Activated CD4-positive, alpha-beta T cell treated with anti-CD3 and anti-CD28 coated beads for 36 hours (primary cell): ENCODE results near the gene AP3D1. TPM values are rescaled to one million over a fixed set of nuclear protein-coding genes. Genes with fewer than 3 reads are reported as not detected.

Experiments used
- ATAC-seq: fragments of 200-7000 bp; cut with Tn5 transposase; one replicate; pipeline ENCODE4 v1.10.0; 2021; ENCODE audit warnings: mild to moderate bottlenecking, moderate library complexity
- CTCF ChIA-PET: fragments of 350-600 bp; sonication (Branson Sonifier 250); formaldehyde crosslinking; loops from one replicate; lab custom pipeline; 2021; ENCODE audit warnings: antibody characterized with exemption; lab: Charles Lee
- POLR2A ChIA-PET: fragments of 350-600 bp; sonication (Branson Sonifier 250); formaldehyde crosslinking; loops from one replicate; lab custom pipeline; 2021; ENCODE audit warnings: antibody characterized with exemption, inconsistent platforms; lab: Charles Lee
- DNase-seq: peaks from one replicate; pipeline ENCODE4 v3.0.0-alpha.2; 2020
- H3K27ac Mint-ChIP-seq: one replicate; pipeline ENCODE4 v1.8.0; 2021; ENCODE audit warnings: mixed read lengths
- H3K27me3 Mint-ChIP-seq: one replicate; pipeline ENCODE4 v1.8.0; 2021; ENCODE audit warnings: mixed read lengths
- H3K36me3 Mint-ChIP-seq: one replicate; pipeline ENCODE4 v1.8.0; 2021; ENCODE audit warnings: low read depth, mixed read lengths
- H3K4me1 Mint-ChIP-seq: one replicate; pipeline ENCODE4 v1.8.0; 2021; ENCODE audit warnings: mixed read lengths
- H3K4me3 Mint-ChIP-seq: one replicate; pipeline ENCODE4 v1.8.0; 2021; ENCODE audit warnings: mild to moderate bottlenecking, moderate library complexity, mixed read lengths
- H3K9me3 Mint-ChIP-seq: one replicate; pipeline ENCODE4 v1.8.0; 2021; ENCODE audit warnings: low read depth, mixed read lengths
- intact Hi-C, 2 experiments: fragments of 100-400 bp; cut with DNase I in 1 of 2; cut with micrococcal nuclease in 1 of 2; formaldehyde crosslinking; loops; one replicate each; pipeline versions ENCODE4 v1.14.2 to v1.15.1; 2022 to 2024; cut with DNase I, micrococcal nuclease
- total RNA-seq, 2 experiments: library from RNA; stranded (reverse); gene quantifications; one replicate each; pipeline ENCODE4 v1.2.3, GENCODE V29; 2021

The AP3D1 gene
- total RNA-seq, 2 experiments from 2014 or later: 82.7 to 105 TPM

- intact Hi-C loops: no loop called here
- CTCF ChIA-PET: interaction anchor here (0.8 kb wide), 1 partner anchor 12 kb away, joined by 3 read pairs; no protein-coding TSS in a partner anchor
- peaks cover 51% of the 10 kb centered on the region for H3K4me1 Mint-ChIP-seq
- no peak for ATAC-seq
- POLR2A ChIA-PET: no interaction called here
- no peak overlapping the region for H3K4me3 Mint-ChIP-seq
- H3K27me3 Mint-ChIP-seq: no peaks in the 10 kb centered on the region
- H3K27ac Mint-ChIP-seq: peak overlapping the region; percentile 72
- DNase-seq: no peak
- H3K36me3 Mint-ChIP-seq: no peaks in the 10 kb centered on the region
- no peaks in the 10 kb centered on the region for H3K9me3 Mint-ChIP-seq
Measured at GRCh38 chr19:2057484-2058469, 93.6 kb downstream of the AP3D1 start.

GRCh38 chr19:2056837-2057192, 94.6 kb downstream of the AP3D1 start:
- no peak for DNase-seq
- ChIA-PET CTCF (no interaction called here), POLR2A (interaction anchor here (0.5 kb wide), 1 partner anchor 35 kb away, joined by 3 read pairs; no protein-coding TSS in a partner anchor)
- H3K27ac Mint-ChIP-seq: peak overlapping the region; percentile 72
- no peaks in the 10 kb centered on the region for H3K36me3 Mint-ChIP-seq
- H3K4me1 Mint-ChIP-seq: peaks cover 53% of the 10 kb centered on the region
- H3K9me3 Mint-ChIP-seq: no peaks in the 10 kb centered on the region
- intact Hi-C loops: no loop called here
- ATAC-seq: no peak
- no peak overlapping the region for H3K4me3 Mint-ChIP-seq
- no peaks in the 10 kb centered on the region for H3K27me3 Mint-ChIP-seq

- CTCF ChIA-PET: interaction anchor here (0.6 kb wide), 1 partner anchor 390 kb away, joined by 3 read pairs; no protein-coding TSS in a partner anchor
- Mint-ChIP-seq H3K4me1 (peaks cover 57% of the 10 kb centered on the region), H3K36me3 (no peaks in the 10 kb centered on the region), H3K4me3 (peak overlapping the region; percentile 62), H3K9me3 (no peaks in the 10 kb centered on the region), H3K27me3 (no peaks in the 10 kb centered on the region), H3K27ac (peak overlapping the region; percentile 94)
- intact Hi-C loops: no loop called here
- peak; percentile 59 for DNase-seq
- ATAC-seq: no peak
- POLR2A ChIA-PET: interaction anchor here (0.5 kb wide), 1 partner anchor 36 kb away, joined by 3 read pairs; no protein-coding TSS in a partner anchor
Measured at GRCh38 chr19:2055931-2056836, 95.2 kb downstream of the AP3D1 start.

GRCh38 chr19:2054763-2055162, 96.6 kb downstream of the AP3D1 start:
- ATAC-seq: no peak
- Mint-ChIP-seq H3K27me3 (no peaks in the 10 kb centered on the region), H3K27ac (peak overlapping the region; percentile 62), H3K4me3 (no peak overlapping the region), H3K9me3 (no peaks in the 10 kb centered on the region), H3K36me3 (peaks cover 1% of the 10 kb centered on the region), H3K4me1 (peaks cover 50% of the 10 kb centered on the region)
- intact Hi-C loops: no loop called here
- ChIA-PET POLR2A (interaction anchor here (0.6 kb wide), 1 partner anchor 349 kb away, joined by 4 read pairs; no protein-coding TSS in a partner anchor), CTCF (interaction anchor here (0.5 kb wide), 1 partner anchor 196 kb away, joined by 4 read pairs; no protein-coding TSS in a partner anchor)
- DNase-seq: no peak

GRCh38 chr19:2053601-2054389, 97.6 kb downstream of the AP3D1 start:
- H3K9me3 Mint-ChIP-seq: no peaks in the 10 kb centered on the region
- ATAC-seq (no peak), DNase-seq (no peak)
- H3K27me3 Mint-ChIP-seq: no peaks in the 10 kb centered on the region
- H3K4me3 Mint-ChIP-seq: no peak overlapping the region
- H3K36me3 Mint-ChIP-seq: peaks cover 6% of the 10 kb centered on the region
- H3K27ac Mint-ChIP-seq: peak overlapping the region; percentile 51
- intact Hi-C loops: loop anchor here in 1 of 2 experiments (2.0 kb wide), 1 partner anchor 31 kb away; no protein-coding TSS in a partner anchor
- POLR2A ChIA-PET: interaction anchor here (1.4 to 2.7 kb wide), 2 partner anchors 8 to 19 kb away, joined by 4 to 11 read pairs; no protein-coding TSS in a partner anchor
- CTCF ChIA-PET: no interaction called here
- H3K4me1 Mint-ChIP-seq: peaks cover 53% of the 10 kb centered on the region

GRCh38 chr19:2051773-2052704, 99.3 kb downstream of the AP3D1 start:
- ChIA-PET POLR2A (interaction anchor here (0.6 to 2.7 kb wide), 6 partner anchors 10 to 217 kb away, joined by 3 to 20 read pairs (median 4); partner anchors contain the start of gene MOB3A), CTCF (interaction anchor here (0.7 to 1.4 kb wide), 4 partner anchors 10 to 1131 kb away, joined by 3 to 4 read pairs (median 4); no protein-coding TSS in a partner anchor)
- intact Hi-C loops: loop anchor here (1.0 to 2.0 kb wide), 7 partner anchors 8 to 99 kb away; partner anchors contain the start of genes AP3D1 (in 1 of the 2), IZUMO4 (in 1 of the 2) and MOB3A (in 1 of the 2)
- Mint-ChIP-seq H3K4me1 (peaks cover 55% of the 10 kb centered on the region), H3K36me3 (peaks cover 6% of the 10 kb centered on the region), H3K27me3 (no peaks in the 10 kb centered on the region), H3K9me3 (no peaks in the 10 kb centered on the region), H3K4me3 (peak overlapping the region; percentile 67), H3K27ac (peak overlapping the region; percentile 94)
- DNase-seq (peak; percentile 78), ATAC-seq (peak; percentile 37)

- CTCF ChIA-PET: interaction anchor here (1.3 to 1.4 kb wide), 2 partner anchors 11 to 19 kb away, joined by 3 read pairs; no protein-coding TSS in a partner anchor
Measured at GRCh38 chr19:2050991-2051772, 100.2 kb downstream of the AP3D1 start, which contains the start of gene MKNK2. Gene MKNK2, minus strand, starts transcription at chr19:2051244. Its CDS starts 393 bp downstream, at chr19:2050851.

More at GRCh38 chr19:2050991-2051772, 100.2 kb downstream of the AP3D1 start, which contains the start of gene MKNK2:
- POLR2A ChIA-PET: interaction anchor here (0.6 to 2.7 kb wide), 4 partner anchors 10 to 148 kb away, joined by 3 to 20 read pairs (median 8); partner anchors contain the start of gene MOB3A
- peak within 1 kb of the TSS; percentile 94 for H3K27ac Mint-ChIP-seq
- H3K36me3 Mint-ChIP-seq: peaks cover 6% of the 10 kb centered on the region
- ATAC-seq: peak; percentile 80
- no peaks in the 10 kb centered on the region for H3K27me3 Mint-ChIP-seq
- peak within 1 kb of the TSS; percentile 82 for H3K4me3 Mint-ChIP-seq
- H3K4me1 Mint-ChIP-seq: peaks cover 51% of the 10 kb centered on the region
- DNase-seq: peak; percentile 98
- intact Hi-C loops: loop anchor here (1.0 to 2.0 kb wide), 7 partner anchors 9 to 100 kb away; partner anchors contain the start of genes AP3D1 (in 1 of the 2), IZUMO4 (in 1 of the 2) and MOB3A (in 1 of the 2)
- no peaks in the 10 kb centered on the region for H3K9me3 Mint-ChIP-seq
